ENCODE results near the gene CCDC85C.
A peak's percentile ranks its signal among the peaks of the same experiment; 100 is the strongest.

DNA sequence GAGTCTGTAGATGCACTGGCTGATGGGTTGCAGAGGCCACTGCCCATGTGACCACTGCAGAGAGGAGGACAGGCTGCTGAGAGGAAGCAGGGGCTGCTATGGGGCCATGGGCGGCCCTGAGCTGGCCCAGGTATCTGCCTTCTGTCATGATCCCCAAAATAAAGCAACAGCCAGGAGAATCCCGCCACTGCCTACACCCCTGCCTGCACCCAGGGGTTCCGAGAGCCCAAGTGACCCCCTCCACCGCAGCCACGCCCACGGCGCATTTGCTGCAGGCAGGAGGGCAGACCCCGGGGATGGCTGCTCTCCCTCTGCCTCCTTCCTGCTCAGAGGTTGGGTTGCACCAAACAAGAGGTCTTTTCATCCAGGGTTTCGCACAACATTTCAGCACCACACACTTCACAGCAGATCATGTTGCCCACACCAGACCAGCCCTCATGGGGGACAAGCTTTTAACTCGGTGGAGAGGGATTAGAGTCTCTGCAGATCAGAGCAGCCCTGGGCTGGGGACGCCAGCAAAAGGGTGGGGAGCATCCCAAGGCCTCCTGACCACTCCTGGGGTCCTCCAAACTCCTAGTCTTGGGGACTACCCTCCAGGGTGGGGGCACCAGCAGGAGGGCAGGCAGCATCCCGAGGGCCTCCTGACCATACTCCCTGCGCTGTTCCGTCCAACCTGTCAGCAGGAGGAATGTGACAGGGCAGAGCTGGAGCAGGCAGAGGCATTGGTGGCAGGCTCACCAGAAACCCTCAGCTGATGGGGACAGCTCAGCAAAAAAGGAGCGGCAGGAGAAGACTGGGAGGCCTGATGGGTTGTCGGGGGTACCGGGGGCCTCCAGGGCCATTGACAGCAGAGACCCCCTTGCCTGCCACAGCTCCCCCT lies 14.1 kb downstream of the CCDC85C start:
- TF ChIP-seq, protein P1, sequence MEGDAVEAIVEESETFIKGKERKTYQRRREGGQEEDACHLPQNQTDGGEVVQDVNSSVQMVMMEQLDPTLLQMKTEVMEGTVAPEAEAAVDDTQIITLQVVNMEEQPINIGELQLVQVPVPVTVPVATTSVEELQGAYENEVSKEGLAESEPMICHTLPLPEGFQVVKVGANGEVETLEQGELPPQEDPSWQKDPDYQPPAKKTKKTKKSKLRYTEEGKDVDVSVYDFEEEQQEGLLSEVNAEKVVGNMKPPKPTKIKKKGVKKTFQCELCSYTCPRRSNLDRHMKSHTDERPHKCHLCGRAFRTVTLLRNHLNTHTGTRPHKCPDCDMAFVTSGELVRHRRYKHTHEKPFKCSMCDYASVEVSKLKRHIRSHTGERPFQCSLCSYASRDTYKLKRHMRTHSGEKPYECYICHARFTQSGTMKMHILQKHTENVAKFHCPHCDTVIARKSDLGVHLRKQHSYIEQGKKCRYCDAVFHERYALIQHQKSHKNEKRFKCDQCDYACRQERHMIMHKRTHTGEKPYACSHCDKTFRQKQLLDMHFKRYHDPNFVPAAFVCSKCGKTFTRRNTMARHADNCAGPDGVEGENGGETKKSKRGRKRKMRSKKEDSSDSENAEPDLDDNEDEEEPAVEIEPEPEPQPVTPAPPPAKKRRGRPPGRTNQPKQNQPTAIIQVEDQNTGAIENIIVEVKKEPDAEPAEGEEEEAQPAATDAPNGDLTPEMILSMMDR (conservative IDR thresholded peaks at IDR 0.05; ENCODE audit: low read depth in 2 of 2) = 0 out of 4 replicates have a peak, but pooled peaks of 1 of the 2 experiments have one; percentile 13
- TF ChIP-seq, protein P2, sequence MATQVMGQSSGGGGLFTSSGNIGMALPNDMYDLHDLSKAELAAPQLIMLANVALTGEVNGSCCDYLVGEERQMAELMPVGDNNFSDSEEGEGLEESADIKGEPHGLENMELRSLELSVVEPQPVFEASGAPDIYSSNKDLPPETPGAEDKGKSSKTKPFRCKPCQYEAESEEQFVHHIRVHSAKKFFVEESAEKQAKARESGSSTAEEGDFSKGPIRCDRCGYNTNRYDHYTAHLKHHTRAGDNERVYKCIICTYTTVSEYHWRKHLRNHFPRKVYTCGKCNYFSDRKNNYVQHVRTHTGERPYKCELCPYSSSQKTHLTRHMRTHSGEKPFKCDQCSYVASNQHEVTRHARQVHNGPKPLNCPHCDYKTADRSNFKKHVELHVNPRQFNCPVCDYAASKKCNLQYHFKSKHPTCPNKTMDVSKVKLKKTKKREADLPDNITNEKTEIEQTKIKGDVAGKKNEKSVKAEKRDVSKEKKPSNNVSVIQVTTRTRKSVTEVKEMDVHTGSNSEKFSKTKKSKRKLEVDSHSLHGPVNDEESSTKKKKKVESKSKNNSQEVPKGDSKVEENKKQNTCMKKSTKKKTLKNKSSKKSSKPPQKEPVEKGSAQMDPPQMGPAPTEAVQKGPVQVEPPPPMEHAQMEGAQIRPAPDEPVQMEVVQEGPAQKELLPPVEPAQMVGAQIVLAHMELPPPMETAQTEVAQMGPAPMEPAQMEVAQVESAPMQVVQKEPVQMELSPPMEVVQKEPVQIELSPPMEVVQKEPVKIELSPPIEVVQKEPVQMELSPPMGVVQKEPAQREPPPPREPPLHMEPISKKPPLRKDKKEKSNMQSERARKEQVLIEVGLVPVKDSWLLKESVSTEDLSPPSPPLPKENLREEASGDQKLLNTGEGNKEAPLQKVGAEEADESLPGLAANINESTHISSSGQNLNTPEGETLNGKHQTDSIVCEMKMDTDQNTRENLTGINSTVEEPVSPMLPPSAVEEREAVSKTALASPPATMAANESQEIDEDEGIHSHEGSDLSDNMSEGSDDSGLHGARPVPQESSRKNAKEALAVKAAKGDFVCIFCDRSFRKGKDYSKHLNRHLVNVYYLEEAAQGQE (IDR thresholded peaks at IDR 0.05; ENCODE audit: unreplicated experiment) = no peak
- no peak for TF ChIP-seq POLR2AphosphoS5 (IDR thresholded peaks at IDR 0.05; ENCODE audit: low read depth)
- no peak for TF ChIP-seq EZH2 (IDR thresholded peaks at IDR 0.05; ENCODE audit: low read depth, unreplicated experiment)
